ENCODE results near the gene EFNA2. TPM values are rescaled to one million over a fixed set of nuclear protein-coding genes. Genes with fewer than 3 reads are reported as not detected.

EFNA2 gene
- total RNA-seq, 1 experiment from 2014 or later = 48.5 TPM

- DNase-seq (ENCODE audit: low spot score) = no peak
Observed at GRCh38 chr19:1259876-1260748, 25.6 kb upstream of the EFNA2 start.

GRCh38 chr19:1260749-1261537 lies 24.7 kb upstream of the EFNA2 start:
- DNase-seq (ENCODE audit: low spot score) = peak; percentile 91

GRCh38 chr19:1261538-1261797 lies 24.2 kb upstream of the EFNA2 start:
- no peak for DNase-seq (ENCODE audit: low spot score)

DNA sequence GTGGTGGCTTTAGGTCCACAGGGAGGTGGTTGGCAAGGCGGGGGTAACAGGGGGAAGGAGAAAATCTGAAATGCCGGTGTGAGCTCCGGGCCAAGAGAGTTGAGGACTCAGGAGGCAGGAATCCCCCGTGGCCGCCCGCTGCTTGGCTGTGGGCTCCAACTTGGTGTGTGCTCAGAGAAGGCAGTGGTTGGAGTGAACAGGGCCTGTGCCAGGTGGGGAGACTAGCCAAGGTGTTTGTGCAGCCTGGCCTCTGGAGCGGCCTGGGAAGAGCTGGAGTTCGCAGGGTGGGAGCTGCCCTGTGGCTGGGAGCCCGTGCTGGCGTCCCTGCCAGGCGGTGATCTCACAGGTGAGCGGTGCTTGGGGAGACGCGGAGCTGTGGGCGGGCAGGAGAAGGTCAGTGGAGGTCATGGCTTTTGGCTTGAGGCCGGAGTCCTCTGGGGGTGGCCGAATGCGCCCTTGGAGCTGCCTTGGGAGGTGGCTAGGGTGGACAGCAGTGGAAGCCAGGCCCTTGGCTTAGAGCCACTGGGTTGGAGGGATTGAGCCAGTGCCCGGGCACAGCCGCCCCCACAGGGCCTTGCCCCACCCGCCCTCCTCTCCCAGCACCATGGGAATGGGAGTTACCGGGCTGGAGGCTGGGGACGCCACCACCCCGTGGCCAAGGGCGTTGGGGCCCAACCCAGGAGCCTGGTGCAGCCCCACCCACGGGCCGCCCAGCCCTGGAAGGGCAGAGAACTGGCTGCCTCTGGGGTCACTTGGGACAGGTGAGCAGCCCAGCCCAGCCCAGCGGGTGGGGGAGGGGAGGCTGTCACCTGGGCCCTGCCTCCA lies 23.7 kb upstream of the EFNA2 start:
- peak; percentile 78 for DNase-seq (ENCODE audit: low spot score)

- no peak for DNase-seq (ENCODE audit: low spot score)
Observed at GRCh38 chr19:1262623-1263123, 23.0 kb upstream of the EFNA2 start.

DNA sequence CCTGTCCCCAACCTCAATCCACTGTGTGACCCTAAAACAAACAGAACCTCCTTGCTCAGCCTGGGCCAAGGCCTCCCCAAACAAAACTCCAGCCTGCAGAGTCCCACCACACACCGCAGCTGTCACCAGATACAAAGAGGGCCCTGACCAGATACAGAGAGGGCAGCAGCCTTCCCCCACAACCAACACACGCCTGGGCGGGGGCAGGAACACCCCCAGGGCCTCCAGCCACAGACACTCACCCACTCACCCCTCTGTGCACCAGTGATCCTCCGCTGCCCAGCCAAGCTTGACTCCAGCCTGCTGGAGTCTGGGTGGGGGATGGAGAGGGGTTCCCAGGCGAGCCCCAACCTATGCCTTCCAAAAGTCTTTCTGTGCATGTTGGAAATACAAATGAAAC lies 22.5 kb upstream of the EFNA2 start:
- DNase-seq (ENCODE audit: low spot score) = no peak

DNA sequence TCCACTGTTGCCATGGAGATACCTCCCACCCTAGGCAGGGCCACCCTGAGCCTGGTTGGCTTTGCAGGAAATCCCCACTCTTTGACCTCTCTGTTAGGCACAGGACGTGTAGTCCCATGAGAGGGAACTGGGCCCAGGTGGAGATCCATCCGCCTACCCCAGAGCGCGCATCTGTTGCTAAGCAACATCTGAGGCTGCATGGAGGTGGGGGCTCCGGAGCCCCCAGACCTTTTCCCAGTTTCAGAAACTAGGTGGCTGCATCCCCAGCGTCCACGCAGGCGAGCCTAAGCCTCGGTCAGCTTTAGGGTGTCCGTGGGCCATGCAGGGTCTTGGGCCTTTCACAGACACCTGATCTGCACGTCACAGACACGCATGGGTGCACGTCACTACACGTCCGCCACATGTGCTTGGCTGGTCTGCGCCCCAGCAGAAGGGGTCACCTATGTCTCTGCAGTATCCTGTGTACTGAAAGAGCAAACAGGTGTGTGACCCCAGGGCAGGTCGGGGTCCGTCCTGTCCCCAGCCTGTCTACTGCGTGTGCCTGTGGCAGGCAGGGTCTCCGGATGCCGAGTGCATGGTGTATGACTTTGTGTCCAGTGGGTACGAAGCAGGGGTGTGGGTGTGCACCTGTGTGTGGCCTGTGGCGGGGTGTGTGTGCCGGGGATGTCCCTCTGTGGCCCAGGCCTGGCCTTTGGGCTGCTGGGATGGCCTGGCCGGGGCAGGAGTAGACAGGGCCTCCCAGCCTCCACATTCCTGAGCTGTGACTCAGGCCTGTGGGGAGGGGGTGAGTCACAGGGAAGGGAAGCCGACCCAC lies 20.7 kb upstream of the EFNA2 start:
- peak; percentile 70 for DNase-seq (ENCODE audit: low spot score)

DNA sequence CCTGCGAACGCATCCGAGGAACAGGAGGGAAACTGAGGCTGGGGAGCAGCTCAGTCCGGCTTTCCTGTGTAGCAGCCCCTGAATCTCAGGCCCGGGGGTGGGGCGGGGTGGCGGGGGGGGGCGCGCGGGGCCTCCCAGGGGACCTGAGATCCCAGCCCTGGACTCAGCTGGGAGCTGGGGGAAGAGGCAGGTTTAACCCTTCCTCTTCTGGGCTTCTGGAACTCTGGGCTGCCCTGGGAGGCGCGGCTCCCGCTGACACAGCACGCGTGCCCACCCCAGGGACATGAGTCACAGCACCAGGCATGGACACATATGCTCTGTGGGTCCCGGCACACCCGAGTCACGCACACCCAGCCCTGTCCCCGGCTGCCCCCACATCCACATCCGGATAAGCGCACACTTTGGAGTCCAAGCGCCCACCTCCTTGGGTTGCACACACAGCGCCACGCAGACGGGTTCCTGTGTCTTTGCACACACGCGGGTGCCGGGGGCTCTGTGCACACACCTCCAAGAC lies 20.0 kb upstream of the EFNA2 start:
- no peak for DNase-seq (ENCODE audit: low spot score)

DNA sequence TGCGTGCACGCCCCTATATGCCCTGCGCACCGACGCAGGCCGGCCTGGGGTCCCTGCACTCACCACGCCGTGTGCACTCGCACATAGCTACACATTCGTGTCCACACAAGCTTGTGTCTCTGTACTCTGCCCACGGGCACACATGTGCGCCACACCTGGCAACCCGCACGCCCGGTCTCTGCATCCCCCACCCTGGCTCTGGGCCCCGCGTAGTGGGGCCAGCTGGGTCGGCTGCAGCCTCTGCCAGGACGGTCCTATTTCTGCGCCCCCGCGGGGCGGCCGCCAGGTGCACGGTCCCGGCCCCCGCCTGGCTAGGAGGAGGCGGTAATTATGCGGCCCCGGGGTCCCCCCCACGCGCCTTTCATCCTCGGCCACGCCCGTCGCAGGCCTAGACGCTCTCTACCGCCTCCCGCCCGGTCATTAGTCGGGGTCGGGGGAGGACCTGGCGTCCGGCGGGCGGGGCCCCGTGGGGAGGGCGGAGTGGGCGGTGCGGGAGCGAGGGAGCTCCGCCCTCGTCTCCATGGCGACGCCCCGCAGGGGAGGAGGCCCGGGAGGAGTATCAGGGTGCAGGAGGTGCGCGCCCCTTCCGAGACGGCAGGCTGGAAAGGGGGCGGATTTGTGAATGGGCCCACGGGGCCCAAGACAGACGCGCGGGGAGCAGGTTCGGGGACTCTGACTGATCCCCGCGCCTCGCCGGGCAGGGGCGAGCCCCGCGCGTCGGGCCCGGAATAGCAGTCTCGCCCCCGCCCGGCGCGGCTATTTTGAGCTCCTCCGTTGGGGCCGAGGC lies 19.4 kb upstream of the EFNA2 start:
- DNase-seq (ENCODE audit: low spot score) = peak; percentile 83

DNA sequence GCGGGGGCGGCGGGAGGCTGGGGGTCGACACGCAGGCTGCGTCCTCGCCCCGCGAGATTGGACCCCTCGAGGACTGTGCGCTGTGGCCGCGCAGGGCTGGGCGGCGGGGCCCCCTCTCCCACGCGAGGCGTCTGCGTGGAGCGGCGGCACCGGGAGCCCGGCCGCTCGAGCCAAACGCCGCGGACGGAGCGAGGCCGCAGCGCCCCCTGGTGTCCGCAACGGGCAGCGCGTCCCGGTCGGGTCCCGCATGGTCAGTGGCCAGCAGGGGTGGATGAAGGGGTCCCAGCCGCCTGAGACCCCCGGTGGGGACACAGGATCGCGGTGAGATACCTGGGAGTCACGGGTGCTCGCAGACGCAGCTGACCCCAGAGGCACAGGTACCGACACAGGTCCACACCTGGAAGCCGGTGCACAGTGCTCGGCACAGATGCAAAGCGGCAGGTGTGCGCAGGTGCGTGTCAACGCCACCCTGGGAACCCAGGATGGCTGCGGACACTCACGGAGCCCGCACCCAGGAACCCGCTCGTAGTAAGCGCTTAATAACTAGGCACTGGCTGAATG lies 18.7 kb upstream of the EFNA2 start:
- DNase-seq (ENCODE audit: low spot score) = peak; percentile 60

GRCh38 chr19:1267477-1268225 lies 18.0 kb upstream of the EFNA2 start:
- no peak for DNase-seq (ENCODE audit: low spot score)

DNA sequence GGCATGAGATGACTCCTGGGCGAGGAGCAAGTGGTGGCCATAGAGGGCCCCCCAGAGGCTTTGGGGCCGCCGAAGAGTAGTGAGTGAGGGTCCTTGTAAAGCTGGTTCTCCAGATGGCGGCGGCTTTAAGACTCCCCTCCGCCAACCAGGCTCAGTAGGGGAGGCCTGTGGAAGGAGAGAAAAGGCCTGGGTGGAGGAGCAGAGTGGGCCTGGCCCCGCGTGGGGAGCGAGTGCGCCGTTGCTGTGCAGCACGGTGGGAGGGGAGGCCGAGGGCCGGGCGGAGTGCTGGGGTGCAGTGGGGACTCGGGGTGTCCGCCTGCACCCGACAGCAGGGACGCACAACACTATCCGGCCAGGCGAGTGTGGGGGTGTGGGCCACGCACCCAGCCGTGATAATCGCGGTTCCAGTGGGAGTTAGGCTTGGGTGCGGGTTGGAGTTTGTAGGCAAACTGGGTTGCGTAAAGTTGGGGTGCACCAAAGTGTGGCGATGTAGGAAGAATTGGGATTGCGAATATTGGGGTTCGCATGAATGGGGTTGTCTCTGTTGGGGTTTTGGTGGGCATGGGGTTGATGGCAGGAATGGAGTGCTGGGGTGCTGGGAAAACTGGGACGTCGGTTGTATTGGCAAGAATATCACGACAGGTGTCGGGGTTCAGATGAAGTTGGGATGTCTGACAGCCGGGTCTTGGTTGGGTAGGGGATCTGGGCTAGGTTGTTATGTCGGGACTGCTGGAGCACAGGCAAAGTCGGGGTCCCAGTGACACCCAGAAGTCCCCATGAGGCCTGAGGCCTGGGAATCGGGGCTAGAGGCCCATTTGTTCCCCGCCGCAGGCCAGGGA lies 17.2 kb upstream of the EFNA2 start:
- DNase-seq (ENCODE audit: low spot score) = no peak

GRCh38 chr19:1269065-1269477 lies 16.6 kb upstream of the EFNA2 start, which contains the start of gene CIRBP:
Gene CIRBP (plus strand): TSS chr19:1269332. CDS start chr19:1270934, 1,602 bp downstream.
- DNase-seq (ENCODE audit: low spot score) = peak; percentile 95

DNA sequence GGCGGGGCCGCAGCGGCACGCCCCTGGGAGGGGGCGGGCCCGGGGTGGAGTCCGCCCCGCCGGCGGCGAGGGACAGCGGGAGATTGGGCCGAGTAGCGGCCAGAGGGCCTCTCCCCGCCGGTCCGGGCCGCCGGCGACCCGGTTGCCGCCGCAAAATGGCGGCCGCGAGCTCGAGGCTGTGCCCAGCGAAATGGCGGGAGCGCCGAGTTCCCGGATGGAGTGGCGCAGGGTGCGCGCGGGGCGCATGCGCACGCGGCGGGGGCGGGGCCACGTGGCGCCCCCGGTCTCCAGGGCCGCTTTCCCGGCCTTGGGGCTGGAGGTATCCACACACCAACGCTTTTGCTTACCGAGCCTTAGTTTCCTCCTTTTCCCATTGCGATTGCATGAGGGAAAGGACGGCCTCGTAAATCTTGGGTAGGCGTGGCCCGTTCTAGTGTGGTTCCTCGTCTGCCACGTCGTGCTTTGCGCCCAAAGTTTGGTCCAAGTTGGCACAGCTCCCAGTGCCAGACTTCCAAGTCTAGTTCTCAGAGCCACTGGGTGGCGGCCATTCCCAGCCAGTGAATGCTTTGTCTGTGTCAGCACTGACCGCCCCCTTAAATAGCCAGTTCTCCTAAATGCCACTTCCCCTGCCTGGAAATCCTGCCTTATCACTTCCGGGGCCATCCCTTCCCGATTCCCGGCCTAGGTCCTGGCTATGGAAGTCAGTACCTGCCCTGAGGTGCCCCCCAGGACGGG lies 16.0 kb upstream of the EFNA2 start:
- DNase-seq (ENCODE audit: low spot score) = peak; percentile 86

GRCh38 chr19:1270213-1270853 lies 15.3 kb upstream of the EFNA2 start:
- no peak for DNase-seq (ENCODE audit: low spot score)

DNA sequence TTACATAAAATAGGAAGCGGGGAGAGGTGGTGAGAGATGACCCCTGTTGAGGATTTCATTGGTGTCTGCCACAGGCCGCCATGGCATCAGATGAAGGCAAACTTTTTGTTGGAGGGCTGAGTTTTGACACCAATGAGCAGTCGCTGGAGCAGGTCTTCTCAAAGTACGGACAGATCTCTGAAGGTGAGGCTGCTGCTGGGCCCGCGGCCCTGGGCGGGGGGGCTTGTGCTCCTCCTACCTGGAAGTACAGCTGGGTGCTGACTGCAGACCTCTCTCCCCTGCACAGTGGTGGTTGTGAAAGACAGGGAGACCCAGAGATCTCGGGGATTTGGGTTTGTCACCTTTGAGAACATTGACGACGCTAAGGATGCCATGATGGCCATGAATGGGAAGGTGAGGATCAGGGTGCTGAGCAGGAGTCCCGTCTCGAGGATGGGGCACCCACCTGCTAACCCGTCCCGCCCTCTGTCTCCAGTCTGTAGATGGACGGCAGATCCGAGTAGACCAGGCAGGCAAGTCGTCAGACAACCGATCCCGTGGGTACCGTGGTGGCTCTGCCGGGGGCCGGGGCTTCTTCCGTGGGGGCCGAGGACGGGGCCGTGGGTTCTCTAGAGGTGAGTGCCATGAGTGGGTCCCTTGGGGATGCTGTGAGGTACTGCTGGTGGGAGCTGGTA lies 14.7 kb upstream of the EFNA2 start:
- no peak for DNase-seq (ENCODE audit: low spot score)

Measured in HT-29 (cell line).